GM19328 (cell line): ENCODE results near the gene ADAMTS15.
A peak's percentile ranks its signal among the peaks of the same experiment; 100 is the strongest.
"Not testable (repeated sequence)": the region's sequence is repeated elsewhere in the genome, so short reads cannot be mapped to it uniquely, and the experiment has no call there.

Experiments
- ATAC-seq: cut with Tn5 transposase; IDR thresholded peaks from one replicate; pipeline ENCODE4 v1.9.1; 2021; ENCODE audit warnings: mild to moderate bottlenecking, moderate library complexity; ENCODE audit not compliant: unreplicated experiment

ADAMTS15 gene

GRCh38 chr11:130434521-130435223 is 13.8 kb upstream of the ADAMTS15 start:
- peak; percentile 79 for ATAC-seq

- ATAC-seq: no peak
Measured at GRCh38 chr11:130435671-130436070, 12.8 kb upstream of the ADAMTS15 start.

DNA sequence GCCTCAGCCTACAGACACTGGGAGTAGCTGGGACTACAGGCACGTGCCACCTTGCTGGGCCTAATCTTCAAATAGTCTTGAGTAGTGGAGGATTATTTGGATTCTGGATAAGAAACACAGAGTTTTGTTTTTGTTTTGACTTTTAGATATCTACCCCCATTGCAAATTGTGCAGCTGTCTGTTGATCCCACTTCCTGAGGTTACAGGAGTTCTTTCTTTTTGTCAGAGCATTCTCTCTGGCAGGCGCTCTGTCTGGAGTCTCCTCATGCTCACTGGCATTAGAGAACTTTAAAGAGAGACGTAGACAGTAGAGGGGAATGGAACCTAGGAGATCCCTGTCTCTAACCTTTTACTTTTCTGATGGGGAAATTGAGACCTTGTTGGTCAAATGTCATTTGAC is 12.3 kb upstream of the ADAMTS15 start:
- ATAC-seq: no peak

DNA sequence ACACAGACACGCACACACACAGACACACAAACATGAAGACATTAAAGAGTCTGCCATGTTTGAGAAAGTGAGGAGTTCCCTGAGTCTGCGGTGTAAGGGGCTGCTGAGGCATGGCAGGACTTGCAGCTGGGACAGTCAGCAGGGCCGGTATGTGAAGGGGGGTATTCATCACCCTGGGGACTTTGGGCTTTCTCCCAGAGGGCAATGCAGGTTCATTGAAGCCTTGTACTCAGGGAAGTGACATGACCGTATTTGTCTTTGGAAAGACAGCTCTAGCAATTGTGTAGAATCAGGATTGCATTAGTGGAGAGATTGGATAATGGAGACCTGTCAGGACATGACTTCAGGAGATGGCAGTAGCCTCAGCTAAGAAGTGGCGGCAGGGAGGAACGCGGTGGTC is 10.6 kb upstream of the ADAMTS15 start:
- no peak for ATAC-seq

- not testable (repeated sequence) for ATAC-seq
Measured at GRCh38 chr11:130438401-130439159, 9.9 kb upstream of the ADAMTS15 start.

- no peak for ATAC-seq
Measured at GRCh38 chr11:130439160-130439519, 9.3 kb upstream of the ADAMTS15 start.

GRCh38 chr11:130439876-130440275 is 8.6 kb upstream of the ADAMTS15 start:
- ATAC-seq: no peak

- no peak for ATAC-seq
Measured at GRCh38 chr11:130441719-130442118, 6.7 kb upstream of the ADAMTS15 start.

GRCh38 chr11:130442737-130443136 is 5.7 kb upstream of the ADAMTS15 start:
- ATAC-seq: no peak

- no peak for ATAC-seq
Measured at GRCh38 chr11:130445788-130446187, 2.7 kb upstream of the ADAMTS15 start.

- no peak for ATAC-seq
Measured at GRCh38 chr11:130448039-130448415, 418 bp upstream of the ADAMTS15 start.

GRCh38 chr11:130449310-130449990 is 1.0 kb downstream of the ADAMTS15 start:
- ATAC-seq: no peak

- ATAC-seq: no peak
Measured at GRCh38 chr11:130449996-130450769, 1.7 kb downstream of the ADAMTS15 start.

DNA sequence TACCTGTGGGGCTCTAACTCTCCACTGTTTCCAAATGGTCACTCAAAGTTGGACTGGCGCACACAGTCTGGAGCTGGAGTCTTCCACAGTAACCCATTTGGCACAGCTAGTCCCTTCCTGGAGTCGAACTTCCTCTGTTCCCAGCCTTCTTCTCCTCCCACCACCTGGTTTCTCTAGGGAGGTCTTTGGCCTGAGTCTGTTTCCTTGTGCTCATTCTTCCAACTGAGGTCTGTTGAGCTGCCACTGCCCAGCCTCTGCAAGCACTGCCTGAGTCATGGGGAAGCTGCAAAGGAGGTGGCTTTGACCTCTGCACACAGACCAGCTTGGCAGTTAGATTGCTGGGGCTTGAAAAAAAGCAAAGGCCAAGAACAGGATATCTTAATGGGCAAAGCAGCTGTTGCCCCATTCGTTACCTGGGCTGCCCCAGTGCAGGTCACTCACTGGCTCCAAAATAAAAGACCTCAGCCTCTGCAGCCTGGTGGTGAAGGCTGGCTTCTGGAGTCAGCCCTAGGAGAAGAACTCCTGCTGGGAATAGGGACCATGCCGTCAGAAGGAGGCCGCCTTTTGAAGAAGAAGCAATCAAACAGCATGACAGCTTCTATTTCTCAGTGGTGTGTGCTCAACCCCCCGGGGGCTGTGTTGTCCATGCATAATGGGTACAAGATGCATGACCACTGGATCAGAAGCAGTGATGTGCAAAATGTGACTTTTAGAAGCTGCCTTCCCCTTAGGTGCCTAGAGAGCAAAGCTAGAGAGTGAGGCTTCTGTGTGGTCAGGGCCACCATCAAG is 3.0 kb downstream of the ADAMTS15 start:
- ATAC-seq: no peak

- no peak for ATAC-seq
Measured at GRCh38 chr11:130452176-130452575, 3.7 kb downstream of the ADAMTS15 start.

DNA sequence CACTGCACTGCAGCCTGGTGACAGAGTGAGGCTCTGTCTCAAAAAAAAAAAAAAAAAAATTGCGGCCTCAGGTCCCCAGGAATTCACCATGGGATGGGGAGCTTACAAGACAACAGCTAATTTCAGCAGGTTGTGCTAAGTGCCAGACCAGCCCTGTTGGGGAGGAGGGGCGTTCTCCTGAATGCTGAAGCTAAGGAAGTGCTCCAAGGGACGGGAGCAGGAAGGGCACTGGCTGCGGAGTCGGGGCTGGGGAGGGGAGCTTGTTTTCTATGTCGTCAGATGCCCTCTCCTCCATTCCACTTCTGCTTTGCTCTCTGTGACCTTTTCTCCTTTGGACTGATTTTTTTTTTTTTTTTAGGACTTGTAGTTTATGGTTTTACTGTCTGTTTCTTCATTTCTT is 4.5 kb downstream of the ADAMTS15 start:
- ATAC-seq: no peak

DNA sequence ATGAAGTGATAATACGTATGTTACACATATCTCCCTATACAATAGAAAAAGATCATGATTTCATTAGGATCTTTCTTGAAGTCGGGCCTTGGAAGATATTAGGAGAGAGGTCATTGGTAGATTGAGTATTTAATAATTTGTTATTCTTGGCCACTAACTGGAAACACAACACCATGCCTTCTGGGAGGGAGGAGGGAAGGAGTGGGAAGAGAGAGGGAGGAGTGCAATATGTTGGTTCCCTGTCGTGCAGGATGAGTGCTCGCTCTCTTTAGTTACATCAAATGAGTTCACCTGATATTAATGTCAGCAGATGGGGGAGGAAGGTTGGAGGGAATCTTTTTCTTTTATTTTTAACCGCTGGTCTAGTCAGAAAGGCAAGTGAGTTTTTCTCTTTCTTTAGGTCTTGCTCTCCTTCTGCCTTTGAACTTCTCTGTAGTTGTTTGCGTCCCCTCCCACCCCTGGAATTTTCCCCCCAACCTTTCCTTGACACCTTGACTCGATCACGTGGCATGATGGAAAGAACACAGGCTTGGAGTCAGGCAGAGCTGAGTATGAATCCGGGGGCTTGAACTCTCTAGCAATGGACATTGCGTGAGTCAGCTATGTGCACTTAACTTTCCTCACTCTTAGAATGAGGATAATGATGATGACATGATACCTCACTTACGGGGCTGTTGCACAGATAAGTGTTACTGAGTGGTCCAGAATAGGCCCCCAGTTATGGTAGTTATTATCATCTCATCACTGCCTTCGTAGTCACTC is 6.2 kb downstream of the ADAMTS15 start:
- no peak for ATAC-seq

DNA sequence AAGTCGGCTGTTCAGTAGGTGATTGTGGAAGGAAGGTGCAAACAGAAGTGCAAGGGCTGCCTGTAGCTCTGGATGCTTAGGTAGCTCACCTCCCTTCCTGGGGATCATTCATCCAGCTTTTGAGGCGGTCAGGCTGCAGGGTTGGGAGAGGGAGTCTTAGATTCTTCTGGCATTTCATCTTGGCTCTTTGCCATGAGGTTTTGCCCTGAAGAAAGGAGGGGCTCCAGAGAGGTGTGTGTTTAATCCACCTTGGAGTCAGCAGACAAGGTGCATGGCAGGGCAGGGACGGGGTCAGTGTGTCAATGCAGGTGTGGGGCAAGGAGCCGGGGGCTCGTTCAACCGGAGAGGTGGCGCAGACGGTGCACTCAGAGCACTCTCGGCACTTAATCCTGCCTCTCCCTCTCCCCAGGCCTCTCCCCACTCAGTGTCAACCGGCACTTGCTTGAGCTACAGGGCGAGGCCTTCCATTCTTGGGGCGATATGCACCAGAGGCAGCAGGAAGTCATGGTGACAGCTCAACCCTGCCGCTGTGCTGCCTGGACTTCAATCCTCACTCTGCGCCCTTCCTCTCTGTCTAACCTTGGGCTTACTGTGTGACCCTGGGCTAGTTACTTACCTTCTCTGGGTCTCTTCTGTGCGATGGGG is 7.2 kb downstream of the ADAMTS15 start:
- ATAC-seq: no peak

GRCh38 chr11:130456286-130456685 is 7.8 kb downstream of the ADAMTS15 start:
- ATAC-seq: no peak
